Measurements from ENCODE around the gene GRAMD1B. TPM values are rescaled to one million over a fixed set of nuclear protein-coding genes. Genes with fewer than 3 reads are reported as not detected.

Gene GRAMD1B
- total and polyA plus RNA-seq, 2 donors (not counting 1 experiment from before 2014, with no cell fraction given), result 0.58 to 11.6 TPM

DNA sequence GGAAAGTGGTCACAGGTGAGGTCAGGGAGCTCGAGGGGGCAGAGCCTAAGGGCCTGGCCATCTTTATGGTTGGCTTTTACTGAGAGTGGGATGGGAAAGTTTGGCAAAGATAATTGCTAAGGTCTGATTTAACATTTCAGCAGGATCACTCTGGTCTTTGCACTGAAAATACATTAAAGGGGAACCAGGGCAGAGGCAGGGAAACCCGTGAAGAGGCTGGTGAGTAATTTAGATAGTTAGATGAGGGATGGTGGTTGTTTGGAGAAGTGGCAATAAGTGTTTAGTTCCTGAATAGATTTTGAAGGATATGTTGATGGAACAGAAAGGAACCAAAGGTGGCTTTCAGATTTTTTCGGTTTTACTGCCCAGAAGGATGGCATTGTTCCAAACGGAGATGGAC lies 173.6 kb downstream of the GRAMD1B start:
- ChIA-PET CTCF (no interaction called here), POLR2A (no interaction called here)
- H3K4me2 ChIP-seq (replicated peaks; ENCODE audit: low read depth, low read length, poor library complexity, severe bottlenecking), result no peak overlapping the region
- ATAC-seq (ENCODE audit: low read depth) (no peak), DNase-seq (no peak)
- no peaks in the 10 kb centered on the region for H3K27me3 Mint-ChIP-seq
- intact Hi-C loops (cut with micrococcal nuclease), result no loop called here
- H3K9ac ChIP-seq (ENCODE audit: low read length), result no peak overlapping the region
- H3K9me3 Mint-ChIP-seq (ENCODE audit: insufficient read depth), result no peaks in the 10 kb centered on the region
- no peak overlapping the region for H3K27ac Mint-ChIP-seq
- no peaks in the 10 kb centered on the region for H3K9me3 ChIP-seq (ENCODE audit: control extremely low read depth in 1 of 3, control insufficient read depth in 2 of 3, insufficient read depth in 1 of 3, low read length in 2 of 3)
- H3K4me1 ChIP-seq (ENCODE audit: control insufficient read depth in 2 of 2, insufficient read depth in 2 of 2, low read length in 2 of 2), result no peaks in the 10 kb centered on the region
- no peak overlapping the region for H3K4me3 ChIP-seq (ENCODE audit: control extremely low read depth in 1 of 5, extremely low read depth in 1 of 5, insufficient read depth in 1 of 5, low read depth in 2 of 5, low read length in 4 of 5)
- TF ChIP-seq, protein P1, sequence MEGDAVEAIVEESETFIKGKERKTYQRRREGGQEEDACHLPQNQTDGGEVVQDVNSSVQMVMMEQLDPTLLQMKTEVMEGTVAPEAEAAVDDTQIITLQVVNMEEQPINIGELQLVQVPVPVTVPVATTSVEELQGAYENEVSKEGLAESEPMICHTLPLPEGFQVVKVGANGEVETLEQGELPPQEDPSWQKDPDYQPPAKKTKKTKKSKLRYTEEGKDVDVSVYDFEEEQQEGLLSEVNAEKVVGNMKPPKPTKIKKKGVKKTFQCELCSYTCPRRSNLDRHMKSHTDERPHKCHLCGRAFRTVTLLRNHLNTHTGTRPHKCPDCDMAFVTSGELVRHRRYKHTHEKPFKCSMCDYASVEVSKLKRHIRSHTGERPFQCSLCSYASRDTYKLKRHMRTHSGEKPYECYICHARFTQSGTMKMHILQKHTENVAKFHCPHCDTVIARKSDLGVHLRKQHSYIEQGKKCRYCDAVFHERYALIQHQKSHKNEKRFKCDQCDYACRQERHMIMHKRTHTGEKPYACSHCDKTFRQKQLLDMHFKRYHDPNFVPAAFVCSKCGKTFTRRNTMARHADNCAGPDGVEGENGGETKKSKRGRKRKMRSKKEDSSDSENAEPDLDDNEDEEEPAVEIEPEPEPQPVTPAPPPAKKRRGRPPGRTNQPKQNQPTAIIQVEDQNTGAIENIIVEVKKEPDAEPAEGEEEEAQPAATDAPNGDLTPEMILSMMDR (IDR thresholded peaks at IDR 0.05), result no peak
- TF ChIP-seq EZH2 (IDR thresholded peaks at IDR 0.05; ENCODE audit: borderline replicate concordance, insufficient read depth, low read depth, low read length, poor library complexity, severe bottlenecking), result no peak
- H4K20me1 ChIP-seq (ENCODE audit: control insufficient read depth, insufficient read depth, low read length, poor library complexity, severe bottlenecking), result no peaks in the 10 kb centered on the region
- H2AFZ ChIP-seq (ENCODE audit: insufficient read depth, low read depth, low read length, poor library complexity, severe bottlenecking), result no peak overlapping the region
- H3K27ac ChIP-seq (ENCODE audit: low read length in 2 of 2), result no peak overlapping the region
- no peak overlapping the region for H3K4me3 Mint-ChIP-seq
- H3K36me3 ChIP-seq (replicated peaks in 1 of 2; ENCODE audit: control extremely low read depth in 1 of 2, control insufficient read depth in 1 of 2, extremely low read depth in 1 of 2, insufficient read depth in 2 of 2, low read length in 1 of 2), result no peaks in the 10 kb centered on the region
- 88% methylated on average over 4 of the region's 4 CpGs for WGBS (ENCODE audit: insufficient coverage)
- no peaks in the 10 kb centered on the region for H3K27me3 ChIP-seq (replicated peaks in 1 of 4; ENCODE audit: control extremely low read depth in 1 of 4, control insufficient read depth in 3 of 4, insufficient read depth in 4 of 4, low read length in 3 of 4)
- no peaks in the 10 kb centered on the region for H3K79me2 ChIP-seq (ENCODE audit: control insufficient read depth, insufficient read depth, low read length)
- no peaks in the 10 kb centered on the region for H3K4me1 Mint-ChIP-seq

DNA sequence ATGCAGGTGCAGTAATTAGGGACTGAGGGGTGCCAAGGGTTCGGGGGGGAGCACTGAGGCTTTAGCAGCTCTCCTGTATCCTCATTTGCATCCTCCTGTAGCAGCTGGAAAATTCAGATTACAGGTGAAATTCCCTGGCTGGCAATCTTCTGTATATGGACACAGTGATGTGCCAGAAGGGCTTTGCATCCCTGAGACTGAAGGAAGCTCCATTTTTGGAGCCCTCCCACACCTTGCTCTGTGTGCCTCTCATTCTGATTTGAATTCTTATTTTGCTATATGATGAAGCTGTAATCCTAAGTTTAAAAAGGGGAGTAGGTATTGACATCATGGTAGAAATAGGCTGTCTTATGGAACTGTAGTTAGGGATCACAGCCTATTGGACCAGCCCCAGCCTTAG lies 177.7 kb downstream of the GRAMD1B start:
- no peak overlapping the region for H3K27ac Mint-ChIP-seq
- Histone ChIP-seq H3K79me2 (ENCODE audit: control insufficient read depth, insufficient read depth, low read length) (no peaks in the 10 kb centered on the region), H3K4me1 (ENCODE audit: control insufficient read depth in 2 of 2, insufficient read depth in 2 of 2, low read length in 2 of 2) (no peaks in the 10 kb centered on the region), H3K9ac (ENCODE audit: low read length) (no peak overlapping the region), H3K27me3 (replicated peaks in 1 of 4; ENCODE audit: control extremely low read depth in 1 of 4, control insufficient read depth in 3 of 4, insufficient read depth in 4 of 4, low read length in 3 of 4) (no peaks in the 10 kb centered on the region), H3K9me3 (ENCODE audit: control extremely low read depth in 1 of 3, control insufficient read depth in 2 of 3, insufficient read depth in 1 of 3, low read length in 2 of 3) (no peaks in the 10 kb centered on the region), H4K20me1 (ENCODE audit: control insufficient read depth, insufficient read depth, low read length, poor library complexity, severe bottlenecking) (no peaks in the 10 kb centered on the region), H3K27ac (ENCODE audit: low read length in 2 of 2) (no peak overlapping the region), H3K4me3 (ENCODE audit: control extremely low read depth in 1 of 5, extremely low read depth in 1 of 5, insufficient read depth in 1 of 5, low read depth in 2 of 5, low read length in 4 of 5) (no peak overlapping the region), H2AFZ (ENCODE audit: insufficient read depth, low read depth, low read length, poor library complexity, severe bottlenecking) (no peak overlapping the region), H3K36me3 (replicated peaks in 1 of 2; ENCODE audit: control extremely low read depth in 1 of 2, control insufficient read depth in 1 of 2, extremely low read depth in 1 of 2, insufficient read depth in 2 of 2, low read length in 1 of 2) (no peaks in the 10 kb centered on the region), H3K4me2 (replicated peaks; ENCODE audit: low read depth, low read length, poor library complexity, severe bottlenecking) (no peak overlapping the region)
- ATAC-seq (ENCODE audit: low read depth) (no peak), DNase-seq (no peak)
- POLR2A ChIA-PET, result no interaction called here
- CTCF ChIA-PET, result no interaction called here
- TF ChIP-seq, protein P1 (IDR thresholded peaks at IDR 0.05), result no peak
- no peak for TF ChIP-seq EZH2 (IDR thresholded peaks at IDR 0.05; ENCODE audit: borderline replicate concordance, insufficient read depth, low read depth, low read length, poor library complexity, severe bottlenecking)
- no peaks in the 10 kb centered on the region for H3K27me3 Mint-ChIP-seq
- H3K4me1 Mint-ChIP-seq, result no peaks in the 10 kb centered on the region
- H3K9me3 Mint-ChIP-seq (ENCODE audit: insufficient read depth), result no peaks in the 10 kb centered on the region
- WGBS (ENCODE audit: insufficient coverage), result no CpG with 5 or more reads among the region's 1 CpG
- no peak overlapping the region for H3K4me3 Mint-ChIP-seq
- intact Hi-C loops (cut with micrococcal nuclease), result no loop called here
